Neural progenitor cell (in vitro differentiated cells): ENCODE data around the gene IFI27L1. TPM values are rescaled to one million over a fixed set of nuclear protein-coding genes. Genes with fewer than 3 reads are reported as not detected.

Source experiments
- DNase-seq: peaks from one replicate; pipeline ENCODE4 v3.0.0-alpha.2; 2016; ENCODE audit warnings: low spot score
- H2AFZ ChIP-seq: fragments of 200-600 bp; sonication (generic); replicated peaks from 2 replicates; pipeline ENCODE4 v1.6.1; 2016; ENCODE audit warnings: antibody characterized with exemption
- H3F3A ChIP-seq: fragments of 200-600 bp; sonication (generic); 2 replicates; pipeline ENCODE4 v1.6.1; 2016; ENCODE audit warnings: antibody characterized with exemption, low read depth
- H3K27ac ChIP-seq: fragments of 200-600 bp; sonication (generic); 2 replicates; pipeline ENCODE4 v1.5.1; 2016; ENCODE audit warnings: mild to moderate bottlenecking
- H3K27me3 ChIP-seq: fragments of 200-600 bp; sonication (generic); 2 replicates; pipeline ENCODE4 v1.6.1; 2016; ENCODE audit warnings: mild to moderate bottlenecking, moderate library complexity
- H3K36me3 ChIP-seq: fragments of 200-600 bp; sonication (generic); 2 replicates; pipeline ENCODE4 v1.5.1; 2016
- H3K4me1 ChIP-seq: fragments of 200-600 bp; sonication (generic); 2 replicates; pipeline ENCODE4 v1.6.1; 2016; ENCODE audit warnings: mixed run types
- H3K4me2 ChIP-seq: fragments of 200-600 bp; sonication (generic); 2 replicates; pipeline ENCODE4 v1.6.1; 2016
- H3K4me3 ChIP-seq: fragments of 200-600 bp; sonication (generic); 2 replicates; pipeline ENCODE4 v1.5.1; 2016
- H3K79me2 ChIP-seq: fragments of 200-600 bp; sonication (generic); 2 replicates; pipeline ENCODE4 v1.6.1; 2016; ENCODE audit warnings: low read depth
- H3K9ac ChIP-seq: fragments of 200-600 bp; sonication (generic); 2 replicates; pipeline ENCODE4 v1.6.1; 2016
- H3K9me3 ChIP-seq: fragments of 200-600 bp; sonication (generic); 2 replicates; pipeline ENCODE4 v1.5.1; 2016; ENCODE audit warnings: low read depth
- H4K20me1 ChIP-seq: fragments of 200-600 bp; sonication (generic); 2 replicates; pipeline ENCODE4 v1.6.1; 2016; ENCODE audit warnings: low read depth
- H3K27ac Mint-ChIP-seq: 3 replicates; pipeline ENCODE4 v1.8.0; 2021; ENCODE audit warnings: mixed read lengths
- H3K27me3 Mint-ChIP-seq: 2 replicates; pipeline ENCODE4 v1.8.0; 2022; ENCODE audit warnings: low read depth, mild to moderate bottlenecking, inconsistent platforms, moderate library complexity, mixed read lengths; ENCODE audit not compliant: insufficient read depth
- H3K36me3 Mint-ChIP-seq: 3 replicates; pipeline ENCODE4 v1.8.0; 2021; ENCODE audit warnings: mixed read lengths
- H3K4me1 Mint-ChIP-seq: 3 replicates; pipeline ENCODE4 v1.8.0; 2021; ENCODE audit warnings: mixed read lengths
- H3K4me3 Mint-ChIP-seq: 3 replicates; pipeline ENCODE4 v1.8.0; 2021; ENCODE audit warnings: mild to moderate bottlenecking, moderate library complexity, mixed read lengths
- H3K9me3 Mint-ChIP-seq: 3 replicates; pipeline ENCODE4 v1.8.0; 2020; ENCODE audit warnings: mixed read lengths
- EZH2 ChIP-seq: fragments of 200-600 bp; sonication (generic); IDR thresholded peaks from 2 replicates; pipeline ENCODE4 v1.6.1; 2017; ENCODE audit warnings: antibody characterized with exemption, mild to moderate bottlenecking, moderate library complexity
- EZH2phosphoT487 ChIP-seq: fragments of 200-600 bp; sonication (generic); IDR thresholded peaks from 2 replicates; pipeline ENCODE4 v1.6.1; 2017; ENCODE audit warnings: antibody characterized with exemption
- total RNA-seq: library from RNA; depleted of rRNA; stranded (reverse); fragments of >200 nt; gene quantifications from 2 replicates; pipeline ENCODE4 v1.2.3, GENCODE V29; 2015; ENCODE audit warnings: low replicate concordance
- TF ChIP-seq, protein P1 (sequence below): fragments of 200-600 bp; sonication (generic); IDR thresholded peaks from 2 replicates; pipeline ENCODE4 v1.5.1; 2017; ENCODE audit warnings: antibody characterized with exemption, mild to moderate bottlenecking

Gene IFI27L1
- total RNA-seq, 1 donor from 2014 or later: 10.8 TPM

DNA sequence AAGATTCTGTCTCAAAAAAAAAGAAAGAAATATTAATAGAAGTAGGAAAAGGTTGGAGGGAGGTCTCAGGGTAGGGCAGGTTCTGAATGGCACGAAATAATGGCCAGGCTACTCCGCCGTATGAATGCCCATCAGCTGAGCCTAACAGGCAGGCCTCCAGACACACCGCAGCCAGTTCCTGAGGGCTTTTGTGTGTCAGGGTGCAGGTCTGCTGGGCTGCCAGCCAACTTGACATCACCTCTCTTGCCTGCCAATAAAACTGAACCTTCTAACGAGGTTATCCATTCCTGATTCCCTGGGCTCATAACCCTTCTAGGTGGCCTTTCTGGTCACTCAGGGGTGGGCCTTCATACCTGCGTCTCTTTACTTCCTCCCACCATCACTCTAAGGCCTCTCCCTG lies 32.4 kb downstream of the IFI27L1 start:
- H3K27me3 Mint-ChIP-seq: peaks cover 5% of the 10 kb centered on the region
- H3K4me1 Mint-ChIP-seq: peaks cover 20% of the 10 kb centered on the region
- no peak overlapping the region for H3K27ac Mint-ChIP-seq
- no peaks in the 10 kb centered on the region for H3K9me3 ChIP-seq
- no peak overlapping the region for H3K4me3 Mint-ChIP-seq
- no peaks in the 10 kb centered on the region for H3K36me3 Mint-ChIP-seq
- H3K4me2 ChIP-seq: no peak overlapping the region
- no peaks in the 10 kb centered on the region for H3K9me3 Mint-ChIP-seq
- H3K9ac ChIP-seq: no peak overlapping the region
- H3K4me3 ChIP-seq: no peak overlapping the region
- TF ChIP-seq EZH2phosphoT487 (no peak), EZH2 (no peak)
- TF ChIP-seq, protein P1, sequence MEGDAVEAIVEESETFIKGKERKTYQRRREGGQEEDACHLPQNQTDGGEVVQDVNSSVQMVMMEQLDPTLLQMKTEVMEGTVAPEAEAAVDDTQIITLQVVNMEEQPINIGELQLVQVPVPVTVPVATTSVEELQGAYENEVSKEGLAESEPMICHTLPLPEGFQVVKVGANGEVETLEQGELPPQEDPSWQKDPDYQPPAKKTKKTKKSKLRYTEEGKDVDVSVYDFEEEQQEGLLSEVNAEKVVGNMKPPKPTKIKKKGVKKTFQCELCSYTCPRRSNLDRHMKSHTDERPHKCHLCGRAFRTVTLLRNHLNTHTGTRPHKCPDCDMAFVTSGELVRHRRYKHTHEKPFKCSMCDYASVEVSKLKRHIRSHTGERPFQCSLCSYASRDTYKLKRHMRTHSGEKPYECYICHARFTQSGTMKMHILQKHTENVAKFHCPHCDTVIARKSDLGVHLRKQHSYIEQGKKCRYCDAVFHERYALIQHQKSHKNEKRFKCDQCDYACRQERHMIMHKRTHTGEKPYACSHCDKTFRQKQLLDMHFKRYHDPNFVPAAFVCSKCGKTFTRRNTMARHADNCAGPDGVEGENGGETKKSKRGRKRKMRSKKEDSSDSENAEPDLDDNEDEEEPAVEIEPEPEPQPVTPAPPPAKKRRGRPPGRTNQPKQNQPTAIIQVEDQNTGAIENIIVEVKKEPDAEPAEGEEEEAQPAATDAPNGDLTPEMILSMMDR: no peak
- peaks cover 8% of the 10 kb centered on the region for H3K4me1 ChIP-seq
- H3F3A ChIP-seq: no peaks in the 10 kb centered on the region
- H3K27ac ChIP-seq: no peak overlapping the region
- H2AFZ ChIP-seq: no peak overlapping the region
- DNase-seq: no peak
- no peaks in the 10 kb centered on the region for H3K36me3 ChIP-seq
- H4K20me1 ChIP-seq: no peaks in the 10 kb centered on the region
- no peaks in the 10 kb centered on the region for H3K27me3 ChIP-seq
- no peaks in the 10 kb centered on the region for H3K79me2 ChIP-seq

DNA sequence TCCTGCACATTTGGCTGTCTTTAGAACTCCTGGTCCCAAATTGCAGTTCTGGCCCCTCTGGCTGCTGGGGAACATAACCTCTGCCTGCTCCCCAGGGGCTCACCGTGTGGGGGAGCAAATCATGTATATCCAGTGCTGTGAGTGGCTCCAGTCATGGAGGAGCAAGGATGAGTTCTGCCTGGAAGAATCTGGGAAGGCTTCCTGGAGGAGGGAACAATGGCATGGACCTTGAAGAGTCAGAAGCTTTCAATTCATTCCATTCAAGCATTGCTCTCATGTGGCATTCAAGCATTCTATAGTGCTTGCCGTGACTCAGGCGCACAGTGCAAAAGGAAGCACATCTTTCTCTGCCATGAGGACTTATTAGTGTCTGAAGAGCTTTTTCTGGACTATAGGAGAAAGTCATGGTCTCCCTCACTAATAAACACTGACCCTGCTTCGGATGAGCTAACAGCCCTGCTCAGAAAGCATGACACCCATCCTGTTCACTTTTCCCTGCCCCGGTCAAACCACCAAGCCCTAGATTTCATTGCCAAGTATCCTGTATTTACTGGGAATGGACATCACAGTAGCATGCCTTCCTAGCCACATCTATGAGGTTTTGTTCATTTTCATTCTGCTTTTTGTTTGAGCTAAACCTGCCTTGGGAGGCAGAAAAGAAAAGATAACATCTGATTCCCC lies 32.9 kb downstream of the IFI27L1 start:
- Histone ChIP-seq H3K27me3 (no peaks in the 10 kb centered on the region), H3F3A (no peaks in the 10 kb centered on the region), H2AFZ (no peak overlapping the region), H3K4me2 (no peak overlapping the region), H3K36me3 (no peaks in the 10 kb centered on the region), H3K9me3 (no peaks in the 10 kb centered on the region), H3K4me3 (no peak overlapping the region), H4K20me1 (no peaks in the 10 kb centered on the region), H3K79me2 (no peaks in the 10 kb centered on the region), H3K9ac (no peak overlapping the region), H3K4me1 (peaks cover 8% of the 10 kb centered on the region), H3K27ac (no peak overlapping the region)
- Mint-ChIP-seq H3K27me3 (peaks cover 5% of the 10 kb centered on the region), H3K4me1 (peaks cover 18% of the 10 kb centered on the region), H3K27ac (no peak overlapping the region), H3K9me3 (no peaks in the 10 kb centered on the region), H3K36me3 (no peaks in the 10 kb centered on the region), H3K4me3 (no peak overlapping the region)
- TF ChIP-seq, protein P1: no peak
- TF ChIP-seq EZH2: no peak
- TF ChIP-seq EZH2phosphoT487: no peak
- no peak for DNase-seq

DNA sequence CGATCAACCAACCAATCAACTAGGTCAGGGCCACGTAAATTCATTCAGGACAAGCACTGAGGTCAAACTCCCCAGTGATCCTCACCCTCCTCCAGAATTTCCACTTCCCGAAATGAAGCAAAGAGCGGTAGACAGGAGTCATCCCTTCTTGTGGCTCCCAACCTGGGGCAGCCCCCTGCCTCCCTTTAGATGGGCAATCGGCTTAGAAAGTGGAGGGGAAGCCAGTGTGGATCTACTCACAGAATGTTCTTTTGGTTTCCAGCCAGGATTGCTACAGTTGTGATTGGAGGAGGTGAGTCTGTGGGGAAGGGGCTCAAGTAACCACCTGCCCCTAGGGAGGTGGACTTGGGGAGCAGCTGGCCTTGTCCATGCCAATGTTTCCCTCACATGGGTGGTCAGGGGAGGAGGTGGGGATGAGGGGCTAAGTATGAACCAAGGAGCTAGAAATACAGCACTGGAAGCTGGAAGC lies 33.5 kb downstream of the IFI27L1 start:
- H3K4me3 Mint-ChIP-seq: no peak overlapping the region
- DNase-seq: no peak
- TF ChIP-seq EZH2phosphoT487: no peak
- no peak for TF ChIP-seq EZH2
- TF ChIP-seq, protein P1: no peak

More for the DNA sequence above, 33.5 kb downstream of the IFI27L1 start:
- Histone ChIP-seq H3K4me2 (no peak overlapping the region), H3K9ac (no peak overlapping the region), H3K4me1 (peaks cover 8% of the 10 kb centered on the region), H3K36me3 (no peaks in the 10 kb centered on the region), H3K79me2 (no peaks in the 10 kb centered on the region), H3K27ac (no peak overlapping the region), H4K20me1 (no peaks in the 10 kb centered on the region), H3K27me3 (no peaks in the 10 kb centered on the region), H2AFZ (no peak overlapping the region), H3K9me3 (no peaks in the 10 kb centered on the region), H3F3A (no peaks in the 10 kb centered on the region), H3K4me3 (no peak overlapping the region)
- Mint-ChIP-seq H3K4me1 (peaks cover 18% of the 10 kb centered on the region), H3K27me3 (peaks cover 2% of the 10 kb centered on the region), H3K36me3 (no peaks in the 10 kb centered on the region), H3K27ac (no peak overlapping the region), H3K9me3 (no peaks in the 10 kb centered on the region)
